Vagina (tissue), 2 donors: ENCODE results near the gene BEAN1. TPM values are rescaled to one million over a fixed set of nuclear protein-coding genes. Genes with fewer than 3 reads are reported as not detected.
A peak's percentile ranks its signal among the peaks of the same experiment; 100 is the strongest.

Experiments used
- DNase-seq, 2 donors: peaks; one replicate each; pipeline ENCODE4 v3.0.0-alpha.2; 2017; ENCODE audit errors: extremely low spot score in 2 of 2
- H3K27ac ChIP-seq: fragments of 200-600 bp; sonication (generic); one replicate; pipeline ENCODE4 v1.5.1; 2019
- H3K27me3 ChIP-seq: fragments of 200-600 bp; sonication (generic); one replicate; pipeline ENCODE4 v1.5.1; 2019
- H3K36me3 ChIP-seq, 2 donors: fragments of 200-600 bp; sonication (generic); one replicate each; pipeline ENCODE4 v1.5.1; 2017 to 2019
- H3K4me1 ChIP-seq: fragments of 200-600 bp; sonication (generic); one replicate; pipeline ENCODE4 v1.5.1; 2019
- H3K4me3 ChIP-seq, 2 donors: fragments of 200-600 bp; sonication (generic); 1 replicate in 1 of 2; 2 replicates in 1 of 2; pipeline ENCODE4 v1.5.1; 2016 to 2019
- H3K9me3 ChIP-seq: fragments of 200-600 bp; sonication (generic); one replicate; pipeline ENCODE4 v1.5.1; 2019
- CTCF ChIP-seq, 3 experiments: fragments of 450-650 bp in 2 of 3; fragments of 200-600 bp in 1 of 3; sonication (generic) in 1 of 3; IDR thresholded peaks; one replicate each; pipeline ENCODE4 v1.5.1; 2017 to 2019; ENCODE audit warnings: antibody characterized with exemption in 3 of 3, mild to moderate bottlenecking in 2 of 3, moderate library complexity in 2 of 3
- POLR2A ChIP-seq, 2 donors: fragments of 450-650 bp; IDR thresholded peaks; one replicate each; pipeline ENCODE4 v1.6.1; 2017; ENCODE audit warnings: antibody characterized with exemption in 2 of 2, mild to moderate bottlenecking in 2 of 2, moderate library complexity in 2 of 2
- POLR2AphosphoS5 ChIP-seq, 2 donors: sonication (generic); formaldehyde crosslinking; IDR thresholded peaks; one replicate each; pipeline ENCODE4 v1.9.0; 2017; ENCODE audit warnings: antibody characterized with exemption in 2 of 2, mild to moderate bottlenecking in 2 of 2, low read depth in 1 of 2; ENCODE audit not compliant: insufficient read depth in 1 of 2
- intact Hi-C: fragments of 100-400 bp; cut with DNase I; formaldehyde crosslinking; loops from one replicate; pipeline ENCODE4 v1.15.1; 2023
- total RNA-seq: library from RNA; depleted of rRNA; stranded (reverse); fragments of >200 nt; gene quantifications from one replicate; pipeline ENCODE4 v1.2.3, GENCODE V29; 2016

Gene BEAN1
- total RNA-seq, 1 donor from 2014 or later: not detected

- H3K27ac ChIP-seq: no peak overlapping the region
- no peak for DNase-seq
- H3K4me3 ChIP-seq: no peak overlapping the region
- intact Hi-C loops: loop anchor here (10.0 kb wide), 1 partner anchor 118 kb away; the partner anchor contains the start of gene CMTM3
- TF ChIP-seq CTCF (IDR thresholded peaks at IDR 0.05) (no peak), POLR2AphosphoS5 (IDR thresholded peaks at IDR 0.05; ENCODE audit: insufficient read depth in 1 of 2, low read depth in 1 of 2) (peak in 1 of 2 donors; percentile 15), POLR2A (IDR thresholded peaks at IDR 0.05) (no peak)
- H3K36me3 ChIP-seq: no peaks in the 10 kb centered on the region
- no peaks in the 10 kb centered on the region for H3K9me3 ChIP-seq
- no peaks in the 10 kb centered on the region for H3K27me3 ChIP-seq
- peaks cover 12% of the 10 kb centered on the region for H3K4me1 ChIP-seq
Measured at GRCh38 chr16:66486773-66487579, 59.9 kb downstream of the BEAN1 start.

GRCh38 chr16:66487580-66488275, 60.6 kb downstream of the BEAN1 start:
- Histone ChIP-seq H3K4me1 (peaks cover 12% of the 10 kb centered on the region), H3K36me3 (no peaks in the 10 kb centered on the region), H3K9me3 (no peaks in the 10 kb centered on the region), H3K4me3 (no peak overlapping the region), H3K27me3 (no peaks in the 10 kb centered on the region), H3K27ac (no peak overlapping the region)
- TF ChIP-seq POLR2AphosphoS5 (IDR thresholded peaks at IDR 0.05; ENCODE audit: insufficient read depth in 1 of 2, low read depth in 1 of 2): no peak
- no peak for TF ChIP-seq CTCF (IDR thresholded peaks at IDR 0.05)
- TF ChIP-seq POLR2A (IDR thresholded peaks at IDR 0.05): no peak
- DNase-seq: no peak
- intact Hi-C loops: loop anchor here (10.0 kb wide), 1 partner anchor 117 kb away; the partner anchor contains the start of gene CMTM3

- DNase-seq: no peak
- Histone ChIP-seq H3K4me3 (no peak overlapping the region), H3K9me3 (no peaks in the 10 kb centered on the region)
Measured at GRCh38 chr16:66488505-66488904, 61.4 kb downstream of the BEAN1 start.

GRCh38 chr16:66489385-66489784, 62.3 kb downstream of the BEAN1 start:
- intact Hi-C loops: loop anchor here (10.0 kb wide), 1 partner anchor 115 kb away; the partner anchor contains the start of gene CMTM3
- Histone ChIP-seq H3K27ac (no peak overlapping the region), H3K36me3 (no peaks in the 10 kb centered on the region), H3K4me3 (no peak overlapping the region), H3K4me1 (peaks cover 12% of the 10 kb centered on the region), H3K9me3 (no peaks in the 10 kb centered on the region), H3K27me3 (no peaks in the 10 kb centered on the region)
- no peak for TF ChIP-seq CTCF (IDR thresholded peaks at IDR 0.05)
- no peak for TF ChIP-seq POLR2A (IDR thresholded peaks at IDR 0.05)
- no peak for TF ChIP-seq POLR2AphosphoS5 (IDR thresholded peaks at IDR 0.05; ENCODE audit: insufficient read depth in 1 of 2, low read depth in 1 of 2)
- DNase-seq: no peak

More at GRCh38 chr16:66488505-66488904, 61.4 kb downstream of the BEAN1 start:
- Histone ChIP-seq H3K4me1 (peaks cover 12% of the 10 kb centered on the region), H3K27ac (no peak overlapping the region), H3K36me3 (no peaks in the 10 kb centered on the region), H3K27me3 (no peaks in the 10 kb centered on the region)
- TF ChIP-seq POLR2A (IDR thresholded peaks at IDR 0.05) (no peak), CTCF (IDR thresholded peaks at IDR 0.05) (no peak), POLR2AphosphoS5 (IDR thresholded peaks at IDR 0.05; ENCODE audit: insufficient read depth in 1 of 2, low read depth in 1 of 2) (no peak)
- intact Hi-C loops: loop anchor here (10.0 kb wide), 1 partner anchor 116 kb away; the partner anchor contains the start of gene CMTM3
